Stimulated activated CD4-positive, alpha-beta T cell treated with anti-CD3 and anti-CD28 coated beads, Interleukin-12 subunit alpha, Interleukin-12 subunit beta, amount 100 ng/mL, for 4 hours (primary cell): ENCODE measurements around the gene UCN3.

Experiments used
- DNase-seq: peaks from one replicate; pipeline ENCODE4 v3.0.0-alpha.2; 2020

The UCN3 gene, protein sequence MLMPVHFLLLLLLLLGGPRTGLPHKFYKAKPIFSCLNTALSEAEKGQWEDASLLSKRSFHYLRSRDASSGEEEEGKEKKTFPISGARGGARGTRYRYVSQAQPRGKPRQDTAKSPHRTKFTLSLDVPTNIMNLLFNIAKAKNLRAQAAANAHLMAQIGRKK

DNA sequence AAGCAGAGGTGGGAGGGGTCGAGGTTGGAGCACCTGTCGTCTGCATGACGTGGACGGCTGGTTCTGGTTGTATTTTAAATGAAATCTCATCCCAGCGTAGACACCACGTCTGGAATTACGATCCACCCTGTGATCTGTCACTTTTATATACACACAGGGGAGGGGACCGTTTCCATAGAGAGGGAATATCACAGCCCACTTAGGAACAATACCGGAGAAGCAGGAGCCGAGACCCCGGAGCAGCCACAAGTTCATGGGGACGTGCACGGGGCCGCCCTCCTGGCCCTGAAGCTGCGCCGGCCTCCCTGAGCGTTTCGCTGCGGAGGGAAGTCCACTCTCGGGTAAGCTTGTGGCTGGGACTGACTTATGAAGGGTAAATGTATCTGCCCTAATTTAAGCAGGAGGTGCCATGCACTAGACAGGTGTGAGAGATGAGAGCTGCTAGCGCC is at the start of gene UCN3:
UCN3 (plus strand) TSS at position 77 of the 449 bp plus-strand sequence. CDS start 8,755 bp downstream, outside the sequence.
- no peak for DNase-seq

GRCh38 chr10:5317547-5318107 is 47.1 kb upstream of the UCN3 start:
- DNase-seq: peak; percentile 71

DNA sequence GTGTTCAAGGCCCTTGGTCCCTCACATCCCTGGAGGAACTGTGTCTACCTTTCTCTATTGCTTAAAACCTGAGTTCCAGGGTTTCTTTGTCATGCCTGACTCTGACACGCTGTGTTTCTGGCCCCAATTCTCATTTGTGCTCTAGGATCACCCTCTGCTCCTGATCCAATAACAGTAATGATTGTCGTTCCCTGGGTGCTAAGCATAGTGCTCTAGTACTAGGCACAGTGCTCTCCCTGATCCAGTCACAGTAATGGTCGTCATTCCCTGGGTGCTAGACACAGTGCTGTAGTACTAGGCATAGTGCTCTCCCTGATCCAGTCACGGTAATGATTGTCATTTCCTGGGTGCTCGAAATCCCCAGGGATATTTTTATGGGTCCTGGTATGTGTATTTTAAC is 46.6 kb upstream of the UCN3 start:
- no peak for DNase-seq

GRCh38 chr10:5319863-5320262 is 44.9 kb upstream of the UCN3 start:
- DNase-seq: no peak

- no peak for DNase-seq
Measured at GRCh38 chr10:5321273-5321672, 43.5 kb upstream of the UCN3 start.

- no peak for DNase-seq
Measured at GRCh38 chr10:5323446-5323845, 41.3 kb upstream of the UCN3 start.

DNA sequence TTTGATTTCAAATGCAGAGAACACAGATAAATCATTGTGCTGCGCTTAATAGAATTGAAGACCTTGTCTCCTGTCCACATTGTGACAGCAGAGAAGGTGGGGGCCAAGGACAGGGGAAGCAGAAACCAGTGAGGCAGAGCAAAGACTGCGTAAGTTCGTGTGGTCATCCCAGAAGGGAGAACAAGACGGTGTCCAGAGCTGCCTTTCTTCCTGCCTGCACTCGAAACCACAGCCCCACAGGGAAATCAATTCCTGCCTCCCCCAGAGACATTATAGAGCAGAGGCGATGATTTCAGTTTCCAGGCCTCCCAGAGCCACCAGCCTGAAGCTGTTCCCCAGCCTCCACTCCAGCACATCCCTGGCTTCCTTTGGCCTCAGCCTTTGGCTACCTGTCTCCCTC is 39.7 kb upstream of the UCN3 start:
- no peak for DNase-seq

DNA sequence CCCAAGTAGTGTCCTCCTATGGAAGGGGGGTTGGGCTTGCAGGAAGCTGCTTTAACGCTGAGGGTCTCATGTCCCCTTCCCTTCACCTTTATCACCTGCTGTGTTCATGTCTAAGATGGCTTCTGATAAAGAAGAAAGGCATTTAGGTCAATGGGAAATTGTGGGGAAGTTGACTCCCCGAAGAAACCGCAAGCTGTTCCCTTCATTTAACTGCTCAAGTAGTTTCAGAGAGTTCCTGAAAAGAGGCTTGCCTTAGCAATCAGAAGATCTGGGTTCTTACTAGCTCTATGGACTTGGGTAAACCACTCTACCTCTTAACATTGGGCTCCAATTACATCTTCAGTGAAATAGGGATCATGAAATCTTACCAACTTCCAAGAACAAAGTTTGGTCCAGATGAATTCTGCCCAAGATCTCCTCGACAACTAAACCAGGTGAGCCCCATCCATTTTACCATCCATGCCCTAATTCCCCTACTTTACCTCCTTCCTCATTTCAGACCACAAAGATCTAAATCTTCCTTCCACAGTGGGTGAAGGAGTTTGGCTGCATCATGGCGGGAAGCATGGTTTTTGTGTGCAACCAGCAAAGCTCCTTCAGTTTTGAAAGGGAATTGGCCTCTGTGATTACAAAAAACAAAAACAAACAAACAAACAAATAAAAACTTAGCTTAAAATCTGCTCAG is 30.4 kb upstream of the UCN3 start:
- DNase-seq: no peak

DNA sequence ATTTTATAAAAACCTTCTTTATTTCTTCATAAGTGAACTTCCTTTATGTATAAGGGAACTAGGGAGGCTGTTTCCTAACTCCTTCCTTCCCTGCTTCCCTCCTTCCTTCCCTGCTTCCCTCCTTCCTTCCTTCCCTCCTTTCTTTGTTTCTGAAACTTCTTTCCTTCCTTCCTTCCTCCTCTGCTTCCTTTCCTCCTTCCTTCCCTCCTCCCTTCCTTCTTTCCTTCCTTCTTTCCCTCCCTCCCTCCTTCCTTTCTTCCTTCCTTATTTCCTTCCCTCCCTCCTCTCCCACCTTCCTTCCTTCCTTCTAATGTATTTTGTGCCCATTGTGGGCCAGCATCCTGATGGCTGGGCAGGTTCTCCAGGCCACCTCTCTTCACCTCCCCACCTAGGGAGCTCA is 26.8 kb upstream of the UCN3 start:
- no peak for DNase-seq

DNA sequence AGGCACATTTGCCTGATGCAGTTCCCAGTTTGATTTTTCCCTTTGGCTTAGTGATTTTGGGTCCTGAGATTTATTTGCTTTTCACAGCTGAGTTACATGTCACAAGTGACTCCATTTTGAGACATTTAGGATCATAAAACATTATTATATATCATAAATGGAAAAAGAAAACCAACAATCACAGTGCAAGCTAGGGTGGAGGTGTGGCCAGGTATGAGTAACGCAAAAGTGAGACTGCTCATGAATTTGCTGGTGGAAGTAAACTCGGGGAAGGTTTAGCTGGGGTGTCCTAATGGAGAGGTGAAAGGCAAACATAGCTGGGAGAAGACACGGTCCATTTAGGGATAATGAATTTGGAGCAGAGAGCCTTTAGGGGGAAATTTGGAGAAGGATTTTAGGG is 21.7 kb upstream of the UCN3 start:
- no peak for DNase-seq

DNA sequence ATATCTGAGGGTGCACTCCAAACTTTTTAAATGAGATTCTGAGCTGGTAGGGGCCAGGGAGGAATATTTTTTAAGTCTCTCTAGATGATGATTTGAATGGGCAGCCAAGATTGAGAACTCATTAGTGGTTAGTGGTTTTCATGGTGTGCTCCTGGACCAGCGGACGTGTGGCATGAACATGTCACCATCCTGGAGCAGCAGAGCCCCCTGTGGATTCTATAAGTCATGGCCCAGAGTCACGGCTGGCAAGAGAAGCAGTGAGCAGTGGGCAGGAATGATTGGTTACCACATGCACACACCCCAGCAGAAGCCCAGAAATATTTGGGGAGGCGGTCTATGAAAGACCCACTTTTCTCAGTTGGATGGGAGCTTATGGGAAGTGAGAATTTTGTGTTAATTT is 21.2 kb upstream of the UCN3 start:
- no peak for DNase-seq

DNA sequence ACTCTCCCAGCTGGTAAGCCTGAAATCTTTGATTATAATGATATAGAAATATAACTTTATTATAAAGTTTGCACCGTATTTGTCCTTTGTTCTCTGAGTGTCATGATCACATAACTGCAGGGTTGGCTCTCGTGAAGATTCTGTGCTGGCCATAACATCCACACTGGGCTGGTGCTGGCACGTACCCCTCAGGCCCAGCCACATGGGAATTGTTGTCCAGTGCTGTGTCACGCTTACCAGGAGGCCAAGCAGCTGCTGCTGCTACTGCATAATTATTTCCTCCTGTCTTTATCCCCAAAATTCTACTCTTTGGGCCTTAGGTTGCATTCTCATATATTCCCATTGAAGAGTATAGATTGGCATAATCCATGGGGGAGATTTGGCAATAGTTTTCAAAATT is 20.8 kb upstream of the UCN3 start:
- DNase-seq: no peak

- no peak for DNase-seq
Measured at GRCh38 chr10:5344746-5345145, 20.0 kb upstream of the UCN3 start.

GRCh38 chr10:5346881-5347280 is 17.9 kb upstream of the UCN3 start:
- no peak for DNase-seq

DNA sequence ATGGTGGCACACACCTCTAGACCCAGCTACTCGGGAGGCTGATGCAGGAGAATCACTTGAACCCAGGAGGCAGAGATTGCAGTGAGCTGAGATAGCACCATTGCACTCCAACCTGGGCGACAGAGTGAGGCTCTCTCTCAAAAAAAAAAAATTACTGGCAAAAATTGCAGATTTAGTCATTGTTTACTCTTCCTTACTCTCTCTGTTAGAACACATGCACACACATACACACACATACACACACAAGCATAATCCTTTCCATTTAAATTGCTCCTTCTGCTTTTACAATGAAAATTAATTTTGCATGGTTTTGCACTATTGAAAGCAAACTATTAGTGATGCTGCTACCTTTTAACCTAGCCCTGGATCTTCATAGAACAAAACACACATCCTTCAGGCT is 15.4 kb upstream of the UCN3 start:
- DNase-seq: no peak

DNA sequence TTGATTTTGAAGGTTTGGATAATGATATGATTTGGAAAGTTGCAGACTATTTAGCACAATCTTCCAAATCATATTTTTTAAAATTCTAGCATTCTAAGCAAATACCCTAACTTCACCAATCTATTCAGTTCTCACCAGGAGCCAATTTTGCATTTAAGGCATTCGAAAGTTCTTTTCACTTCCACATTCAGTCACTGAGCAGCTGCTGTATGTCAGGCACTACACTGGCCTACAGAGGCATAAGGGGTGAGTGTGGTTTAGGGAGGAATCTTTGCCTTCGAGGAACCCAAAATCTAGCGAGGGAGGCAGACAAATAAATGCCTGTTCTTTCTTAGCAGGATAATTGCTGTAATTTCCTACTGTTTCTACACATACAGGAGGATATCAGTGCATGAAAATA is 10.7 kb upstream of the UCN3 start:
- DNase-seq: no peak

DNA sequence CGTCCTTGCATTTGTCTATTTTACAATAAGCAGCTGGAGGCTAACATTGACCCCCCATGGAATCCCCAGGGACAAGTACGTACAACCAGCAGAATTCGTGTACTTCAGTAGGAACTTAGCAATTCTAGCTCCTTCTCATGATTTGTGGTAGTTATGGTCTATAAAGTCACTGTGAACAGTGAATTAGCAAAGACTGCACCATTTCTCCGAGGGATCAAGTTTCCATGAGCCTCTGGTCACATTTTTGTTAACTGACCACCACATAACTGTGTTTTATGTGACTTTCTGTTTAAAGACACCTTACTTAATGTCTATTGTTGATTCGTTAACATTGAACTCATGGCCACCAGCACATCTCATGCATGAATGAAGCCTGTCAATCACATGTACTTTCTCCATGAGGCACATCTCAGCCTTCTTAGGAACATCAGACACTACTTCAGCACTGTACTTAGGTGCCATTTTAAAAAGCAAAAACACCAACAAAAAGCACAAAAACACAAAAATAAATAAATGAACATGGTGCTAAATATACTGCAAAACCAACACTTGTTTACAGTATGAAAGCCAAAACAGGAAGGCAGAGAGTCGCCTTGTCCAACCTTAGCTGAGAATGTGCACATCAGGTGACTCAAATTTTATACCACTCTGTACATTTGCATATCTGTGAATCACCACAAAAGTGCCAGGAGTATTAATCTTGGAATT is 9.0 kb upstream of the UCN3 start:
- DNase-seq: no peak

- DNase-seq: no peak
Measured at GRCh38 chr10:5356302-5356763, 8.4 kb upstream of the UCN3 start.

DNA sequence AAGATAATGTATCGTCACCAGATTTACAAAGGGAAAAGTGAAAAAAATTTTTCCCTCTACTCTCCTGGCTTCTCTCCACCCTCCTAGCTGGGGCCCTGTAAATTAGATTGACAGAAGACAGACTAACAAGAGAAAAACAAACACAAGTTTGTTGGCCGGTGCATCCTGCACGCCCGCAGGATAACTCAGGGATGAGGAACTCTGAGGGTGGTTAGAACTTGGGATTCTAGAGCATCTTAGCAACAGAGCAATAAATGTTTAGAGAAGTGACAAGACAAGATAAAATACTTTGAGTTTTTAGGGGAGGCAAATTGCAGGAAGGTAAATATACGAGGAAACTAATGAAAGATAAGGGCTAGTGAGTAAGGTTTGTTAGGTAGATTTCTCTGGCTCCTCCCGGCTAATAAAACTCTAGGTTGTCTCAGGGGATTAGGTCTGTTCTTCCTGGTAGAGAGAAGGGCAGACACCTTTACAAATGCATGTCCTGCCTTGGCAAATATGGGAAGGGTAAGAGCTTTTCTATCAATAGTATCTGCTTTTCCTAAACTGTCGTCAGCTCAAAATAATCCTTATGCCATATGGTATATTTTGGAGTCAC is 4.3 kb upstream of the UCN3 start:
- no peak for DNase-seq

- DNase-seq: no peak
Measured at GRCh38 chr10:5361966-5362365, 2.8 kb upstream of the UCN3 start.

GRCh38 chr10:5362873-5363272 is 1.9 kb upstream of the UCN3 start:
- DNase-seq: no peak

DNA sequence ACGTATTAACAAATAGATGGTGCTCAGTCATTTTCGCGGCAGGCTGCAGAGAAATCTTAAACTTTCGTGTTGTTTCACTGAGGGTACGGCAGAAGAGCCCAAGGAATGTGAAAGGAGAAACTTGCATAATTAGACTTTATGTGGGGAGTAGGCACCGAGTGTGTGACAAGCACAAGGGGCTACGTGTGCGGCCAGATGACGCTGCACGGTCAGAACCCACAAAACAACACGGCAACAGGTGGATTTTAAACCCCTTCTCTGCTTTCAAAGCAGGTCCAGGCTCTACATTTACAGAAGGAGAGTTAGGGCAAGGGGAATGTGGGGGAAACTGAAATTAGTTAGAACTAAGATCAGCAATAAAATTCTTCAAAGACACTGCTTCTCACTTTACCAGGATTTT is 392 bp upstream of the UCN3 start:
- no peak for DNase-seq

DNA sequence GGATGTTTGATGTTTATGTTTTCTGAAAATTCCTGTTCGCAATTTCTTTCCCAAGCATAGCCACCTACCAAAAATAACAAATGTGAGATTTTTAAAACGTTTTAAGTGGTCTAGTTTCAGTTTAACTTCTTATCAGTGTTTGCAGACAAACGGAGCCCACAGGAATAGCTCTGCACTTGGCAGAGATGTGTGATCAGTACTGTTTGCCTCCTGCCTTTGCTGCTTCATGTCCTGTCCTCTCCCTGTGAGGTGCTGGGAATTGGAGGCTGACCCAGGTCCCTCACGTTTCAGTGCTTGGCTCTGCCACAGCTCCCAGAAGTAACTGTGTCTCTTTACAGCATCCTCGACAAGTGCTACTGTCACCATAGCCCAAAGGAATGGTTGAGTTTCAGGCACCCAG is 1.2 kb downstream of the UCN3 start:
- no peak for DNase-seq
